ENCODE measurements around the gene ARL3.
"Not testable (repeated sequence)": the region's sequence is repeated elsewhere in the genome, so short reads cannot be mapped to it uniquely, and the experiment has no call there.

ARL3 gene, protein sequence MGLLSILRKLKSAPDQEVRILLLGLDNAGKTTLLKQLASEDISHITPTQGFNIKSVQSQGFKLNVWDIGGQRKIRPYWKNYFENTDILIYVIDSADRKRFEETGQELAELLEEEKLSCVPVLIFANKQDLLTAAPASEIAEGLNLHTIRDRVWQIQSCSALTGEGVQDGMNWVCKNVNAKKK

GRCh38 chr10:102713814-102714620 lies at the start of gene ARL3:
Gene ARL3, minus strand, starts transcription at chr10:102714397. Its CDS starts 122 bp downstream, at chr10:102714275.
- DNase-seq = peak; percentile 97
- Histone ChIP-seq H3K4me3 (ENCODE audit: low read depth, low read length) (peak within 1 kb of the TSS; percentile 90), H3K27ac (peak within 1 kb of the TSS; percentile 86), H3K36me3 (replicated peaks) (no peaks in the 10 kb centered on the region), H3K27me3 (replicated peaks) (no peaks in the 10 kb centered on the region)
- in situ Hi-C loops (cut with HindIII; ENCODE audit: low pct_ligation_motif_present, low sequenced_read_pairs) = no loop called here
- TF ChIP-seq, protein P1, sequence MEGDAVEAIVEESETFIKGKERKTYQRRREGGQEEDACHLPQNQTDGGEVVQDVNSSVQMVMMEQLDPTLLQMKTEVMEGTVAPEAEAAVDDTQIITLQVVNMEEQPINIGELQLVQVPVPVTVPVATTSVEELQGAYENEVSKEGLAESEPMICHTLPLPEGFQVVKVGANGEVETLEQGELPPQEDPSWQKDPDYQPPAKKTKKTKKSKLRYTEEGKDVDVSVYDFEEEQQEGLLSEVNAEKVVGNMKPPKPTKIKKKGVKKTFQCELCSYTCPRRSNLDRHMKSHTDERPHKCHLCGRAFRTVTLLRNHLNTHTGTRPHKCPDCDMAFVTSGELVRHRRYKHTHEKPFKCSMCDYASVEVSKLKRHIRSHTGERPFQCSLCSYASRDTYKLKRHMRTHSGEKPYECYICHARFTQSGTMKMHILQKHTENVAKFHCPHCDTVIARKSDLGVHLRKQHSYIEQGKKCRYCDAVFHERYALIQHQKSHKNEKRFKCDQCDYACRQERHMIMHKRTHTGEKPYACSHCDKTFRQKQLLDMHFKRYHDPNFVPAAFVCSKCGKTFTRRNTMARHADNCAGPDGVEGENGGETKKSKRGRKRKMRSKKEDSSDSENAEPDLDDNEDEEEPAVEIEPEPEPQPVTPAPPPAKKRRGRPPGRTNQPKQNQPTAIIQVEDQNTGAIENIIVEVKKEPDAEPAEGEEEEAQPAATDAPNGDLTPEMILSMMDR (IDR thresholded peaks at IDR 0.05; ENCODE audit: low read depth, low read length, missing control alignments) = peak; percentile 56

DNA sequence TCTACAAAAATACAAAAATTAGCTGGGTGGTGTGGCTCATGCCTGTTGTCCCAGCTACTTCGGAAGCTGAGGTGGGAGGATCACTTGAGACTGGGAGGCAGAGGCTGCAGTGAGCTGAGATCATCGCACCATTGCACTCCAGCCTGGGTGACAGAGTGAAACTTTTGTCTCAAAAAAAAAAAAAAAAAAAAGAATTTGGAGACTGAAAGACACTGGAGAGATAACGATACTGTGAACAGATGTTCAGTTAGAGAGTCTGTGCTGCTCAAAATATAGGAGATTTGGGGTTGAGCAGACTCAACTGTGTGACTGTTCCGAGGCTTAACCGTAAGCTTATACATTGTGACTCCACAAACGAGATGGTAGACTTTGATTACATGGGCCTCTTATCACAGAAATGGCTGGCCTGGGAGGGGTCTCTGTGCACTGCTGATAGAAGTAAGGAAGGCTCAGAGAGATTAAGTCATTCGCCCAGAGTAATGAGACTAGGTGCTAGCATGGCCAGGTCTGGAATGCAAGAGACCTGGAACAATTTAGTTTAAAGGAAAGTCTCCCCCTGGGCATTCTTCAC lies 48.9 kb upstream of the ARL3 start:
- no peak overlapping the region for H3K4me3 ChIP-seq (ENCODE audit: low read depth, low read length)
- no peak for DNase-seq
- H3K27ac ChIP-seq = no peak overlapping the region
- in situ Hi-C loops (cut with HindIII; ENCODE audit: low pct_ligation_motif_present, low sequenced_read_pairs) = no loop called here
- no peaks in the 10 kb centered on the region for H3K36me3 ChIP-seq (replicated peaks)
- TF ChIP-seq, protein P1 (IDR thresholded peaks at IDR 0.05; ENCODE audit: low read depth, low read length, missing control alignments) = no peak
- no peaks in the 10 kb centered on the region for H3K27me3 ChIP-seq (replicated peaks)

- TF ChIP-seq, protein P1 (IDR thresholded peaks at IDR 0.05; ENCODE audit: low read depth, low read length, missing control alignments) = no peak
- H3K4me3 ChIP-seq (ENCODE audit: low read depth, low read length) = no peak overlapping the region
- DNase-seq = no peak
- H3K27ac ChIP-seq = no peak overlapping the region
- no peaks in the 10 kb centered on the region for H3K27me3 ChIP-seq (replicated peaks)
- in situ Hi-C loops (cut with HindIII; ENCODE audit: low pct_ligation_motif_present, low sequenced_read_pairs) = no loop called here
- no peaks in the 10 kb centered on the region for H3K36me3 ChIP-seq (replicated peaks)
Measured at GRCh38 chr10:102762401-102763015, 48.3 kb upstream of the ARL3 start.

DNA sequence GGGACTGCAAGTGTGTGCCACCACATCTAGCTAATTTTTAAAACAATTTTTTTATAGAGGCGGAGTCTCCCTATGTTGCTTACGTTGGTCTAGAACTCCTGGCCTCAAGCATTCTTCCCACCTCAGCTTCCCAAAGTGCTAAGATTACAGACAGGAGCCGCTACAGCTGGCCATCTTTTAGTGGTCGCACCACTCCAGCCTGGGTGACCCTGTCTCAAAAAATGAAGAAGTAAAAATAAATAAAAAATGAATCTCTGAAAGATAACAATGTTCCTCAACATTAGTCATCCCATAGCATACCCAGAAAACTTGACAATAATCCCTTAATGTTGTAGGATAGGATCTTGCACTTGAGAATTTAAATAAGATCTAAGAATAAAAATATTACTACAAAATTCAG lies 47.8 kb upstream of the ARL3 start:
- DNase-seq = no peak
- in situ Hi-C loops (cut with HindIII; ENCODE audit: low pct_ligation_motif_present, low sequenced_read_pairs) = no loop called here
- Histone ChIP-seq H3K27ac (no peak overlapping the region), H3K4me3 (ENCODE audit: low read depth, low read length) (no peak overlapping the region), H3K36me3 (replicated peaks) (no peaks in the 10 kb centered on the region), H3K27me3 (replicated peaks) (no peaks in the 10 kb centered on the region)
- TF ChIP-seq, protein P1 (IDR thresholded peaks at IDR 0.05; ENCODE audit: low read depth, low read length, missing control alignments) = no peak

GRCh38 chr10:102759497-102760210 lies 45.5 kb upstream of the ARL3 start:
- no peaks in the 10 kb centered on the region for H3K27me3 ChIP-seq (replicated peaks)
- H3K36me3 ChIP-seq (replicated peaks) = peaks cover 2% of the 10 kb centered on the region
- H3K27ac ChIP-seq = no peak overlapping the region
- TF ChIP-seq, protein P1 (IDR thresholded peaks at IDR 0.05; ENCODE audit: low read depth, low read length, missing control alignments) = no peak
- no peak for DNase-seq
- in situ Hi-C loops (cut with HindIII; ENCODE audit: low pct_ligation_motif_present, low sequenced_read_pairs) = no loop called here
- H3K4me3 ChIP-seq (ENCODE audit: low read depth, low read length) = no peak overlapping the region

DNA sequence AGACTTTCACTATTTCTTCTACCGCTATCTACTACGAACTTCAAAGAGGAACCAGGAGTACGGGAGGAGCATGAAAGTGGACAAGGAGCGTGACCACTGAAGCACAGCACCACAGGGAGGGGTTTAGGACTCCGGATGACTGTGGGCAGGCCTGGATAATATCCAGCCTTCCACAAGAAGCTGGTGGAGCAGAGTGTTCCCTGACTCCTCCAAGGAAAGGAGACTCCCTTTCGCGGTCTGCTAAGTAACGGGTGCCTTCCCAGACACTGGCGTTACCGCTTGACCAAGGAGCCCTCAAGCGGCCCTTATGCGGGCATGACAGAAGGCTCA lies 44.7 kb upstream of the ARL3 start:
- in situ Hi-C loops (cut with HindIII; ENCODE audit: low pct_ligation_motif_present, low sequenced_read_pairs); DNase-seq: not testable (repeated sequence)

More for the DNA sequence above, 44.7 kb upstream of the ARL3 start:
- H3K36me3 ChIP-seq (replicated peaks); H3K4me3 ChIP-seq (ENCODE audit: low read depth, low read length); H3K27me3 ChIP-seq (replicated peaks); H3K27ac ChIP-seq: not testable (repeated sequence)
